GM12878 (cell line): ENCODE measurements around the gene CRTC3. TPM values are rescaled to one million over a fixed set of nuclear protein-coding genes. Genes with fewer than 3 reads are reported as not detected.

Experiments used
- ATAC-seq: fragments of 200-7000 bp; cut with Tn5 transposase; 3 replicates; pipeline ENCODE4 v1.9.1; 2020; ENCODE audit warnings: mild to moderate bottlenecking, moderate library complexity
- BruUV-seq: library from RNA; stranded (reverse); fragments of 400-500 nt; replicated peaks from 2 replicates; lab custom pipeline; 2021; lab: Mats Ljungman, UMichigan
- CTCF ChIA-PET: fragments of 300-600 bp; sonication (Branson Sonifier 250); formaldehyde crosslinking; extraction: SDS; loops from one replicate; lab custom pipeline; 2021; ENCODE audit warnings: inconsistent platforms; lab: Yijun Ruan, JAX
- POLR2A ChIA-PET: fragments of 350-600 bp; formaldehyde crosslinking; extraction: SDS; loops from one replicate; lab custom pipeline; 2021; ENCODE audit warnings: inconsistent platforms; lab: Charles Lee
- RAD21 ChIA-PET: fragments of 300-600 bp; sonication (Branson Sonifier 250); formaldehyde crosslinking; loops from one replicate; lab custom pipeline; 2023; ENCODE audit warnings: antibody characterized with exemption; ENCODE audit not compliant: unreplicated experiment; lab: Charles Lee
- SMC1A ChIA-PET: fragments of 300-600 bp; sonication (Branson Sonifier 250); formaldehyde crosslinking; loops from one replicate; lab custom pipeline; 2023; ENCODE audit not compliant: unreplicated experiment, uncharacterized antibody; lab: Charles Lee
- DNase-seq: peaks from one replicate; pipeline ENCODE4 v3.0.0-alpha.2; 2011; ENCODE audit warnings: low read depth, low spot score
- FAIRE-seq: peaks from 3 replicates; lab custom pipeline; 2011; peaks lifted over from hg19 to GRCh38; lab: Jason Lieb, UNC
- H2AFZ ChIP-seq: 2 replicates; pipeline ENCODE4 v1.6.0; 2011; ENCODE audit warnings: low read depth, low read length, control low read depth; ENCODE audit not compliant: control insufficient read depth
- H3K27ac ChIP-seq: 2 replicates; pipeline ENCODE4 v1.5.1; 2011; ENCODE audit warnings: control low read depth; ENCODE audit not compliant: control insufficient read depth, insufficient read depth
- H3K27me3 ChIP-seq, 2 experiments: replicated peaks in 1 of 2; 2 replicates each; pipeline versions ENCODE4 v1.6.0 to v1.6.1; 2011; ENCODE audit warnings: low read length in 1 of 2; ENCODE audit not compliant: control insufficient read depth in 2 of 2, insufficient read depth in 2 of 2
- H3K36me3 ChIP-seq, 2 experiments: 2 replicates each; pipeline ENCODE4 v1.5.1; 2011; ENCODE audit warnings: low read length in 1 of 2; ENCODE audit not compliant: control insufficient read depth in 2 of 2, insufficient read depth in 2 of 2
- H3K4me1 ChIP-seq: 2 replicates; pipeline ENCODE4 v1.6.1; 2011; ENCODE audit warnings: mild to moderate bottlenecking, low read length, moderate library complexity, mixed read lengths; ENCODE audit not compliant: control insufficient read depth, insufficient read depth
- H3K4me2 ChIP-seq: 2 replicates; pipeline ENCODE4 v1.6.0; 2011; ENCODE audit warnings: control low read depth; ENCODE audit not compliant: control insufficient read depth, insufficient read depth
- H3K4me3 ChIP-seq: fragments of 200-600 bp; sonication (generic); 2 replicates; pipeline ENCODE4 v1.5.1; 2016
- H3K79me2 ChIP-seq: 2 replicates; pipeline ENCODE4 v1.6.0; 2011; ENCODE audit warnings: low read length; ENCODE audit not compliant: control insufficient read depth, insufficient read depth
- H3K9ac ChIP-seq: 2 replicates; pipeline ENCODE4 v1.8.0; 2011; ENCODE audit warnings: low read length, control low read depth, mixed read lengths; ENCODE audit not compliant: control insufficient read depth, insufficient read depth
- H3K9me3 ChIP-seq: replicated peaks from 3 replicates; pipeline ENCODE4 v1.5.1; 2011; ENCODE audit warnings: mild to moderate bottlenecking, low read length; ENCODE audit not compliant: control insufficient read depth, insufficient read depth
- H4K20me1 ChIP-seq: 2 replicates; pipeline ENCODE4 v1.6.0; 2011; ENCODE audit not compliant: control insufficient read depth, insufficient read depth
- CBFB ChIP-seq: IDR thresholded peaks from 2 replicates; pipeline ENCODE4 v1.6.1; 2016; ENCODE audit warnings: antibody characterized with exemption, low read depth
- CBX3 ChIP-seq: fragments of 200-600 bp; sonication (generic); IDR thresholded peaks from 2 replicates; pipeline ENCODE4 v1.6.1; 2016; ENCODE audit warnings: low read depth, borderline replicate concordance
- FOXK2 ChIP-seq: fragments of 450-650 bp; IDR thresholded peaks from 2 replicates; pipeline ENCODE4 v1.6.1; 2017; ENCODE audit warnings: mild to moderate bottlenecking, moderate library complexity
- GATAD2B ChIP-seq: fragments of 450-650 bp; conservative IDR thresholded peaks from 2 replicates; pipeline ENCODE4 v1.6.1; 2017; ENCODE audit warnings: low read depth, mild to moderate bottlenecking, moderate library complexity
- HDGF ChIP-seq: fragments of 450-650 bp; IDR thresholded peaks from 2 replicates; pipeline ENCODE4 v1.6.1; 2016; ENCODE audit warnings: antibody characterized with exemption
- MXI1 ChIP-seq: fragments of 150-350 bp; IDR thresholded peaks from 2 replicates; pipeline ENCODE4 v1.6.1; 2011; ENCODE audit warnings: low read depth, mild to moderate bottlenecking, inconsistent platforms, low read length, improper control_type of control experiment
- NR2F1 ChIP-seq: fragments of 450-650 bp; conservative IDR thresholded peaks from 2 replicates; pipeline ENCODE4 v1.6.1; 2017; ENCODE audit warnings: mild to moderate bottlenecking
- RAD21 ChIP-seq: IDR thresholded peaks from 2 replicates; pipeline ENCODE4 v1.6.1; 2011; ENCODE audit warnings: mild to moderate bottlenecking, low read depth, low read length, moderate library complexity; ENCODE audit not compliant: insufficient read depth
- RAD51 ChIP-seq: fragments of 450-650 bp; IDR thresholded peaks from 2 replicates; pipeline ENCODE4 v1.6.1; 2016; ENCODE audit warnings: moderate library complexity, mild to moderate bottlenecking, inconsistent platforms
- RB1 ChIP-seq: fragments of 450-650 bp; formaldehyde crosslinking; IDR thresholded peaks from 2 replicates; pipeline ENCODE4 v1.6.1; 2017; ENCODE audit warnings: mild to moderate bottlenecking, borderline replicate concordance
- RELA ChIP-seq: fragments of 450-650 bp; IDR thresholded peaks from 2 replicates; pipeline ENCODE4 v1.8.0; 2014; ENCODE audit warnings: borderline replicate concordance; ENCODE audit not compliant: partially characterized antibody
- WRNIP1 ChIP-seq: IDR thresholded peaks from 2 replicates; pipeline ENCODE4 v1.6.1; 2011; ENCODE audit warnings: low read depth, low read length, improper control_type of control experiment, borderline replicate concordance
- WGBS: methylation state at CpG from one replicate; pipeline ENCODE4 v1.1.6; 2016; ENCODE audit warnings: low lambda C conversion rate; ENCODE audit not compliant: insufficient replicate concordance, insufficient coverage; ENCODE audit errors: missing lambda C conversion rate; 5-methylcytosine and 5-hydroxymethylcytosine counted together
- in situ Hi-C: fragments of 300-500 bp; cut with MboI; formaldehyde crosslinking; loops from 9 replicates; pipeline ENCODE4 v1.14.3; 2018; ENCODE audit warnings: mixed read lengths
- intact Hi-C: fragments of 100-400 bp; cut with micrococcal nuclease; formaldehyde crosslinking; loops from one replicate; pipeline ENCODE4 v1.14.2; 2022; ENCODE audit not compliant: unreplicated experiment
- polyA plus RNA-seq, 11 experiments: library from polyadenylated mRNA; depleted of rRNA in 4 of 11; unstranded in 6 of 11; stranded (reverse) in 5 of 11; fragments of >200 nt; fragmentation: Nextera tagmentation in 4 of 11; fragmentation: Illumina TruSeq in 1 of 11; extraction: Ambion mirVana in 4 of 11; extraction: Trizol in 1 of 11; gene quantifications; 1 replicate in 1 of 11; 2 replicates in 10 of 11; pipeline versions ENCODE4 v1.2.1 to v1.2.3, GENCODE V29; 2011 to 2016; ENCODE audit warnings: inconsistent platforms in 2 of 11, missing spikeins in 2 of 11, low read depth in 1 of 11
- total RNA-seq, 4 experiments: library from RNA; depleted of rRNA in 3 of 4; stranded (reverse); fragments of >200 nt in 3 of 4; fragmentation: Illumina TruSeq in 1 of 4; extraction: Trizol in 1 of 4; gene quantifications; 2 replicates each; pipeline versions ENCODE4 v1.2.1 to v1.2.3, GENCODE V29; 2013 to 2021
- TF ChIP-seq, protein P1 (sequence below): fragments of 450-650 bp; IDR thresholded peaks from 2 replicates; pipeline ENCODE4 v1.6.1; 2017; ENCODE audit warnings: mild to moderate bottlenecking, moderate library complexity

The CRTC3 gene
- total and polyA plus RNA-seq, 10 of the 15 experiments (the other 5 are each of a cell fraction or from before 2014, with no cell fraction given), result 3.5 to 36.9 (median 18.9) TPM

DNA sequence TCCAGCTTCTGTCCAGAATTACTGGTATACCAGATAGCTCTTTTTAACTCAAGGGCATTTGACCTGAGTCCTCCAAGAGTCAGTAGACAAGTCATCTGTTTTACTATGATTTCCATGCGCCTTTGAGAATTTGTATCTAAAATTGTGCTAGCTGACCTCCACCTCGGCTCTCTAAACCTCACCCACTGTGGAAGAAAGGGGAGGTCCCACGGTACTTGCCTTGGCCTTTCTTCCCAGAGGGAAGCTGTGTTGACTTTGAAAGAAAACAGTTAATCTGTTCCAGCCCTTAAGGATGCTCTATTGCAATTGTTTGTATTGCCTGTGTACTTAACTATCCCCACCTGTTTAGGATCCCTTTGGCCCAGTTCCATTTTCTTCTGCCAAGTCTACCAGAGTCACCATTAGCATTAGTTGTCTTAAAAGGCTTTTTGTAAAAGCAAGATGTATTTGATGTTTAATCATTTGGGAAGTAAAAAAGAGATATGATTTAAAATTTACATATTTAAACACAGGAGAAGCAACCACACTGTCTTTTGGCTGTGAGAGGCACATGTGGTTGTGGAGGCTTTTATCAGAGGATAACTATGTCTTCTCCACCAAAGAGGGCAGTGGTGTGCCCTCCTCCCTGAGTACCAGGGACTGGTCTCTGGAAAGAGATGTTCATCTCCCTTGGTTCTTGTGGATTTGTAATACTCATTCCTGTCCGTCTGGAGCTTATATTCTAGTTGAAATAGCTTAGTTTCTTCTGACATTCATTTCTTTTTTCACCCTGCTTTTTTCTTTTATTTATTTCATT lies 88.8 kb downstream of the CRTC3 start:
- no peaks in the 10 kb centered on the region for H3K79me2 ChIP-seq
- H3K4me2 ChIP-seq, result no peak overlapping the region
- ATAC-seq (no peak), FAIRE-seq (no peak)
- ChIA-PET SMC1A (interaction anchor here (0.7 to 2.2 kb wide), 8 partner anchors 24 to 314 kb away, joined by 3 to 5 read pairs (median 3); partner anchors contain the start of gene HDDC3), POLR2A (no interaction called here), RAD21 (interaction anchor here (1.7 kb wide), 1 partner anchor 267 kb away, joined by 5 read pairs; no protein-coding TSS in a partner anchor)
- no peak overlapping the region for H2AFZ ChIP-seq
- BruUV-seq, result no TSS peak
- in situ Hi-C loops, result no loop called here
- no peak overlapping the region for H3K4me3 ChIP-seq
- H3K9ac ChIP-seq, result no peak overlapping the region
- H3K4me1 ChIP-seq, result peaks cover 15% of the 10 kb centered on the region
- H3K9me3 ChIP-seq, result no peaks in the 10 kb centered on the region
- no peak for TF ChIP-seq RB1
- TF ChIP-seq, all 136 proteins: peak for 0
- H3K27ac ChIP-seq, result no peak overlapping the region
- DNase-seq, result no peak
- CTCF ChIA-PET, result interaction anchor here (0.6 to 2.4 kb wide), 8 partner anchors 15 to 999 kb away, joined by 3 to 8 read pairs (median 4); no protein-coding TSS in a partner anchor
- no peaks in the 10 kb centered on the region for H3K27me3 ChIP-seq
- H3K36me3 ChIP-seq, result peaks cover 1 to 25% of the 10 kb centered on the region in 2 experiments; a peak in 3 of 4 replicates
- whole genome bisulfite sequencing, result 100% methylated on average over 4 of the region's 4 CpGs
- no peaks in the 10 kb centered on the region for H4K20me1 ChIP-seq
- intact Hi-C loops, result no loop called here

DNA sequence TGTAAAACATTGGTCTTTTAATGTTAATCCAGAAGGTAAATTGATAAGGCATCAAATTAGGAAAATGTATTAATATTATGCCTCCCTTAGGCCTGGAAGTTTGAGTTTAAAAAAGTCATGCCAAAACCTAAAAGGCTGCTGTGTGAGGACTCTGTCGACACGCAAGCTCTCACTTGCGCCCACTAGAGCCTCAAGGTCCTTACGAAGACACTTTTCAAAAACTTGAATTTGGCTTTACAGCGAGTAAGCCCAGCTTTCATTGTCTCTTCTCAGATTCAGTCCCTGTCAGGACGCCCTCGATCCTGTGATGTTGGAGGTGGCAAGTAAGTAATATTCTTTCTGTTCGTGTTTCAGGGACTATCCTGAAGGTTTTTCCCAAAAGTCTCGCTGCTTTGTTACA lies 89.7 kb downstream of the CRTC3 start:
- H3K36me3 ChIP-seq, result peaks cover 2 to 25% of the 10 kb centered on the region in 2 experiments
- POLR2A ChIA-PET, result no interaction called here
- RAD21 ChIA-PET, result interaction anchor here (1.7 kb wide), 1 partner anchor 266 kb away, joined by 5 read pairs; no protein-coding TSS in a partner anchor
- no TSS peak for BruUV-seq
- H4K20me1 ChIP-seq, result no peaks in the 10 kb centered on the region
- peak overlapping the region; percentile 47; the same call in 1 of the 2 replicates for H3K4me2 ChIP-seq
- no peaks in the 10 kb centered on the region for H3K27me3 ChIP-seq
- FAIRE-seq (no peak), DNase-seq (no peak), ATAC-seq (no peak)
- no peaks in the 10 kb centered on the region for H3K79me2 ChIP-seq
- in situ Hi-C loops, result no loop called here
- CTCF ChIA-PET, result interaction anchor here (0.6 to 2.4 kb wide), 4 partner anchors 19 to 326 kb away, joined by 3 to 8 read pairs (median 5); no protein-coding TSS in a partner anchor
- peaks cover 15% of the 10 kb centered on the region for H3K4me1 ChIP-seq
- WGBS, result 84% methylated on average over 9 of the region's 9 CpGs
- no peak overlapping the region for H2AFZ ChIP-seq
- SMC1A ChIA-PET, result interaction anchor here (0.7 to 2.2 kb wide), 5 partner anchors 16 to 313 kb away, joined by 3 to 5 read pairs (median 3); partner anchors contain the start of gene HDDC3
- H3K9me3 ChIP-seq, result no peaks in the 10 kb centered on the region
- no peak overlapping the region for H3K4me3 ChIP-seq
- intact Hi-C loops, result no loop called here
- no peak overlapping the region; the same call in 1 of the 2 replicates for H3K9ac ChIP-seq
- peak overlapping the region; percentile 34 for H3K27ac ChIP-seq
- TF ChIP-seq WRNIP1 (no peak), CBX3 (no peak), RAD21 (no peak), MXI1 (no peak), RELA (no peak), CBFB (no peak), GATAD2B (no peak), FOXK2 (no peak), RAD51 (no peak), HDGF (no peak), NR2F1 (no peak)
- TF ChIP-seq, protein P1, sequence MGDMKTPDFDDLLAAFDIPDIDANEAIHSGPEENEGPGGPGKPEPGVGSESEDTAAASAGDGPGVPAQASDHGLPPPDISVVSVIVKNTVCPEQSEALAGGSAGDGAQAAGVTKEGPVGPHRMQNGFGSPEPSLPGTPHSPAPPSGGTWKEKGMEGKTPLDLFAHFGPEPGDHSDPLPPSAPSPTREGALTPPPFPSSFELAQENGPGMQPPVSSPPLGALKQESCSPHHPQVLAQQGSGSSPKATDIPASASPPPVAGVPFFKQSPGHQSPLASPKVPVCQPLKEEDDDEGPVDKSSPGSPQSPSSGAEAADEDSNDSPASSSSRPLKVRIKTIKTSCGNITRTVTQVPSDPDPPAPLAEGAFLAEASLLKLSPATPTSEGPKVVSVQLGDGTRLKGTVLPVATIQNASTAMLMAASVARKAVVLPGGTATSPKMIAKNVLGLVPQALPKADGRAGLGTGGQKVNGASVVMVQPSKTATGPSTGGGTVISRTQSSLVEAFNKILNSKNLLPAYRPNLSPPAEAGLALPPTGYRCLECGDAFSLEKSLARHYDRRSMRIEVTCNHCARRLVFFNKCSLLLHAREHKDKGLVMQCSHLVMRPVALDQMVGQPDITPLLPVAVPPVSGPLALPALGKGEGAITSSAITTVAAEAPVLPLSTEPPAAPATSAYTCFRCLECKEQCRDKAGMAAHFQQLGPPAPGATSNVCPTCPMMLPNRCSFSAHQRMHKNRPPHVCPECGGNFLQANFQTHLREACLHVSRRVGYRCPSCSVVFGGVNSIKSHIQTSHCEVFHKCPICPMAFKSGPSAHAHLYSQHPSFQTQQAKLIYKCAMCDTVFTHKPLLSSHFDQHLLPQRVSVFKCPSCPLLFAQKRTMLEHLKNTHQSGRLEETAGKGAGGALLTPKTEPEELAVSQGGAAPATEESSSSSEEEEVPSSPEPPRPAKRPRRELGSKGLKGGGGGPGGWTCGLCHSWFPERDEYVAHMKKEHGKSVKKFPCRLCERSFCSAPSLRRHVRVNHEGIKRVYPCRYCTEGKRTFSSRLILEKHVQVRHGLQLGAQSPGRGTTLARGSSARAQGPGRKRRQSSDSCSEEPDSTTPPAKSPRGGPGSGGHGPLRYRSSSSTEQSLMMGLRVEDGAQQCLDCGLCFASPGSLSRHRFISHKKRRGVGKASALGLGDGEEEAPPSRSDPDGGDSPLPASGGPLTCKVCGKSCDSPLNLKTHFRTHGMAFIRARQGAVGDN, result no peak
